Measurements from ENCODE around the gene TPCN1.
A peak's percentile ranks its signal among the peaks of the same experiment; 100 is the strongest.

GRCh38 chr12:113245695-113246477 is 24.6 kb downstream of the TPCN1 start:
- 0 out of 2 replicates have a peak, but pooled peaks have one; percentile 38 for TF ChIP-seq TEAD4 (IDR thresholded peaks at IDR 0.05; ENCODE audit: low read depth, low read length)
- peak; percentile 80 for TF ChIP-seq MAX (IDR thresholded peaks at IDR 0.05)
- TF ChIP-seq POLR2AphosphoS5 (IDR thresholded peaks at IDR 0.05; ENCODE audit: low read depth, low read length): peak; percentile 90

All from H1 (cell line).